Skeletal muscle tissue (tissue), 4 donors: ENCODE results near the gene SND1. TPM values are rescaled to one million over a fixed set of nuclear protein-coding genes. Genes with fewer than 3 reads are reported as not detected.

Experiments used
- H3K27ac ChIP-seq: one replicate; pipeline ENCODE4 v1.7.0; 2013; ENCODE audit warnings: mild to moderate bottlenecking, low read depth, low read length, inconsistent platforms
- H3K27me3 ChIP-seq, 3 donors: one replicate each; pipeline ENCODE4 v1.7.0; 2013; ENCODE audit warnings: low read length in 3 of 3; ENCODE audit not compliant: control insufficient read depth in 3 of 3, insufficient read depth in 3 of 3
- H3K36me3 ChIP-seq, 3 donors: one replicate each; pipeline ENCODE4 v1.7.0; 2013; ENCODE audit warnings: low read length in 3 of 3; ENCODE audit not compliant: control insufficient read depth in 3 of 3, insufficient read depth in 3 of 3
- H3K4me1 ChIP-seq, 3 donors: one replicate each; pipeline ENCODE4 v1.7.0; 2013; ENCODE audit warnings: low read length in 3 of 3, mild to moderate bottlenecking in 3 of 3; ENCODE audit not compliant: control insufficient read depth in 3 of 3, insufficient read depth in 3 of 3
- H3K4me3 ChIP-seq, 3 donors: one replicate each; pipeline ENCODE4 v1.7.0; 2013; ENCODE audit warnings: low read length in 3 of 3
- H3K9ac ChIP-seq, 3 donors: one replicate each; pipeline ENCODE4 v1.7.0; 2013; ENCODE audit warnings: low read length in 3 of 3, mild to moderate bottlenecking in 3 of 3, moderate library complexity in 2 of 3, low read depth in 1 of 3
- H3K9me3 ChIP-seq, 3 donors: one replicate each; pipeline ENCODE4 v1.7.0; 2013; ENCODE audit warnings: low read length in 3 of 3; ENCODE audit not compliant: control insufficient read depth in 3 of 3
- total RNA-seq: library from RNA; depleted of rRNA; stranded (reverse); fragments of >200 nt; gene quantifications from one replicate; pipeline ENCODE4 v1.2.3, GENCODE V29; 2014
- donor health status: Osteomylitis.

Gene SND1
- total RNA-seq, 1 donor from 2014 or later: 104 TPM

DNA sequence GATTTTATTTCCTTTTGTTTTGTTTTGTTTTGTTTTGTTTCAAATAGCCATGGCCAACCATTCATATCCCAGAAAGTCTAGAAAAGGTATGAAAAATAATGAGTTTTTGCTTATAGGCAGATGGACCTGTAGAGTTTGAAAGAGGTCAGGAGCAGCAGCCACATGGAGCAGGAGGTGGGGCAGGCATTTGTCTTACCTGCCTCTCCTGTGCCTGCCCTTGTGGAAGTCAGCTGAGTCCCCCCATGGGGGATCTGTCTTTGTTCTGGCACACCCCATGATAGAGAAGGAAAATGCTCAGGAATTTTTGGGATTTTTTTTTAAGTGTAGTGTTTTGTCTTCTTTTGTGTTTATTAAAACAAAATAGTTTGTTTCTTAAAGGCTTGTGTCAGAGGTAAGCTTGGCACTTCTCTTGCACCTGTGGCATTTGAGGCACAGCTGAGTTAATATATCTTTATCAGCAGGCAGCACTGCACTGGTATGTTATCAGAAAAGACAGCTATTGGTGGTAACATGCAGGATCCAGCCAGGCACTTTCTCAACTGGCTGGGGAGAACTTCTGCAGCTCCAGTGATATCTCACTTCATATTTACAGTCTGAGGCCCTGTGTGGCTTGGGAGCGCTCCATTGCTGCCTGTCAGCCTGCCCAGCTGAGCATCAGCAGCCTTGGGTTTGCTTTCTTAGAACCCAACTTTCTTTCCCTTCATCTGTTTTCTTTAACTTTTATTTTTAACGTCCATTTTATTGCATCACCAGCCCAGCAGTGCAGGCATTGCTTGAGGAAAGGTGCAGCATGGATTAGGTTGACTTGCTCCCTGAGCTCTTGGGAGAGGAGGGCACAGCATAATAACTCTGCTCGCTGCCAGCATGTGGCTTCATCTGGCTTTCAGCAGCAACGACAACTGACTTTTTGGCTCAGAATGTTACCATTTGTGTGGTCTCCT lies 334.9 kb downstream of the SND1 start:
- H3K9me3 ChIP-seq: no peaks in the 10 kb centered on the region
- H3K27me3 ChIP-seq: no peaks in the 10 kb centered on the region
- no peak overlapping the region for H3K9ac ChIP-seq
- H3K27ac ChIP-seq: no peak overlapping the region
- peaks cover 0 to 6% (median 2%) of the 10 kb centered on the region in 3 donors for H3K4me1 ChIP-seq
- H3K4me3 ChIP-seq: no peak overlapping the region
- peaks cover 0 to 9% (median 0%) of the 10 kb centered on the region in 3 donors for H3K36me3 ChIP-seq

DNA sequence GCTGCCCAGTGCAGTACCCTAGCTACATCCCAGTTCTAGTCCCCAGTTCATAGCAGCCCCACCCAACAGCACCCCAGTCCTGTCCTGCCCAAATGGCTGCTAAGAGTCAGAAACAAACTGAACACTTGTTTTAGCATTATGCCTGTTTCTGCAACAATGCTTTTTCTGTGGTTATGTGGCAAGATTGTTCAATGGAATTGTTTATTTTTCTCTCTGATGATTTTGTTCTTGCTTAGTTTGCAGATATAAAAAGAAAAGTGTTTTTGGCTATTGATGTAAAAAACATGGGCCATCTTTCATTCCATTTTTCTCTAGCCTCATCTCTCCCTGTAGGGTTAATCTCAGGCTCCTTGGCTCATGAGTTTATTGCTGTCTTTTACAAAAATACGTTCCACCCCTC lies 336.8 kb downstream of the SND1 start:
- no peak overlapping the region for H3K27ac ChIP-seq
- H3K4me1 ChIP-seq: peaks cover 0 to 6% (median 2%) of the 10 kb centered on the region in 3 donors
- no peak overlapping the region for H3K9ac ChIP-seq
- peaks cover 0 to 9% (median 3%) of the 10 kb centered on the region in 3 donors for H3K36me3 ChIP-seq
- no peak overlapping the region for H3K4me3 ChIP-seq
- H3K27me3 ChIP-seq: no peaks in the 10 kb centered on the region
- no peaks in the 10 kb centered on the region for H3K9me3 ChIP-seq

DNA sequence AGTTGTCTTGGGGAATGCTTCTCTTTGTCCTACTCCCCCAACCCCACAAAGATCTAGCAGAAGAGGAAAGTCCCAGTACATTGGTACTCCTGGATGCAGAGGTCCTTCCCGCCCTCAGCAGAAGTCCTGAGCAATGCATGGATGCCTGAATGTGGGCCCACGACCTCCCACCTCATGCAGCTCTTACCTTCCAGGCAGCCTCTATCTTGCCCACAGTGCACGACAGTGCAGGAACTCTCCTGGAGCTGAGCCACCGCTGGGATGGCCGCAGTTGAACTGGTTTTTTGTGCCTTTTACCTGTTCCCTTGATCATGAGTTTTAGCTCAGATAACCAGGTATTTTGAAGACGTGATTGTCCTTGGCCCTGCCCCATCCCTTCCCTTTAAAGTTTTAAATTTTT lies 341.3 kb downstream of the SND1 start:
- Histone ChIP-seq H3K4me1 (peaks cover 15 to 19% (median 16%) of the 10 kb centered on the region in 3 donors), H3K9ac (no peak overlapping the region), H3K27ac (no peak overlapping the region), H3K4me3 (no peak overlapping the region), H3K36me3 (peaks cover 0 to 9% (median 3%) of the 10 kb centered on the region in 3 donors), H3K9me3 (no peaks in the 10 kb centered on the region), H3K27me3 (no peaks in the 10 kb centered on the region)

DNA sequence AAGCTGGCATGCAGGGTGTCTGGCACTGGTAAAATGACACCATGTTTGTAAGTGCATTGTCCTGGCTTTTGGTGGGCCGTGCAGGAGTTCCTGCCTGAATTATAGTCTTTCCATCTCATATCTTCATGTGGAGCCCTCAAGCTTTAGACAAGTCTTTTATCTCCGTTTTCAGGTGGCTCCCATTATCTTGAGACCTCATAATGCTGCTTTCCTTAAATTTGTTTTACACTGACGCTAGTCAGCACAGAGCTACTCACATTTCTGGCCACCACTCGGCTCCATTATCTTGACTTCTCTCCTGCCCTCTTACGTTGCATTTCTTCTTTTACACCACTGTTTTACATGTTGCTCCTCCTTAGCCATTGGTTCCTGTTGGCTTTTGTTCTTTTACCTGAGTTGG lies 342.0 kb downstream of the SND1 start:
- no peak overlapping the region for H3K27ac ChIP-seq

DNA sequence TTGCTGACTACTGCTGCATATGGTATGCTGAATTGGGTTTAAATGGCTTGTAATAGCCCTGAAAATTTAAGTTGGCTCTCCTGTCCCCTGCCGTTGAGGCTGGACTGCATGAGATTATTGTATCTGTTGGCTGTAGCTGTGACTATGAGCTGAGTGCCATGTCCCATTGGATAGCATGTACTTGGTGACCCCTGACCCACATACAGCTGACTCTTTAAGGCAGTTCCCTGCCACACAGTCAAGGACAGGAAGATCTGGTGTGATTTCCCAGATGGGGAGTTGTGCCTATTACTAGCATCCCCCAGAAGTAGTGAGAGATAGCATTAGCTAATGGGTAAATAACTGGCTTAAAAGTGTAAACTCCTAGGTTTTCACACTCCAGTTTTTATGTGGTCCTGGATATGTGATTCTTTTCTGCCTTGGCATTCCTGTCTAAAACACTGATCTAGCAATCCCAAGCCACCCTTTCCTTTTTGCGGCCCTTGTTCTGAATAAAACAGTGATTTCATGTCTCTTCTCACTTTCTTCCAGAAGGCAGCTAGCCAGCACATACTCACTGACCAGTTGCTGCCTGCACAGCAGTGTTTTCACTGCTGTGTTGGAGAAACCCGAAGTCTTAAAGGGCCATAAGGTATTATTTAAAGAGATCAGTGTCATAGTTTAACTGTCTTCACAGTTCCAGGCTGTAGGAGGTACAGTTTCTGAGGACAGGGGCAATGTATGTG lies 343.3 kb downstream of the SND1 start:
- no peaks in the 10 kb centered on the region for H3K27me3 ChIP-seq
- peak overlapping the region; percentile 57 for H3K27ac ChIP-seq
- H3K4me3 ChIP-seq: no peak overlapping the region
- peaks cover 15 to 23% (median 19%) of the 10 kb centered on the region in 3 donors for H3K4me1 ChIP-seq
- H3K36me3 ChIP-seq: peaks cover 0 to 9% (median 3%) of the 10 kb centered on the region in 3 donors
- no peaks in the 10 kb centered on the region for H3K9me3 ChIP-seq
- H3K9ac ChIP-seq: peak overlapping the region in 2 of 3 donors; percentile 16 to 35

More for the DNA sequence above, 342.0 kb downstream of the SND1 start:
- H3K9me3 ChIP-seq: no peaks in the 10 kb centered on the region
- no peak overlapping the region for H3K9ac ChIP-seq
- no peak overlapping the region for H3K4me3 ChIP-seq
- H3K4me1 ChIP-seq: peaks cover 15 to 23% (median 16%) of the 10 kb centered on the region in 3 donors
- peaks cover 0 to 9% (median 3%) of the 10 kb centered on the region in 3 donors for H3K36me3 ChIP-seq
- no peaks in the 10 kb centered on the region for H3K27me3 ChIP-seq

DNA sequence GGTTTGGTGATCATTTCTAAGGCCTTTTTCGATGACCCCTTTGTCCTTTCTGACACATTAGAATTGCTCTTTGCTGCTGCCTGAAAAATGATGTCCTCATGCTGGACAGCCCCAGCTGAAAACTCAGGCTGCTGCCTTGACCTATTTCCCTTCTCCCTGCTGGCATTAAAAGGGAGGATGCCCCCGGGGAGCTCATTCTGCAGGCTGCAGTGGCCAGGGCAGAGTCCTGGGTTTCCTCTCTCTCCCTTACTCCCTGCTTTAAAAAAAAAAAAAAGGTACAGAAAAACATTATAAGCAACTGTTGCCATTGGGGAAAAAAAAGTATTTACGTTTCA lies 343.9 kb downstream of the SND1 start:
- Histone ChIP-seq H3K4me1 (peaks cover 15 to 23% (median 21%) of the 10 kb centered on the region in 3 donors), H3K36me3 (peaks cover 0 to 4% (median 3%) of the 10 kb centered on the region in 3 donors), H3K9me3 (no peaks in the 10 kb centered on the region), H3K4me3 (no peak overlapping the region), H3K9ac (peak overlapping the region in 2 of 3 donors; percentile 8 to 35), H3K27ac (peak overlapping the region; percentile 57), H3K27me3 (no peaks in the 10 kb centered on the region)

DNA sequence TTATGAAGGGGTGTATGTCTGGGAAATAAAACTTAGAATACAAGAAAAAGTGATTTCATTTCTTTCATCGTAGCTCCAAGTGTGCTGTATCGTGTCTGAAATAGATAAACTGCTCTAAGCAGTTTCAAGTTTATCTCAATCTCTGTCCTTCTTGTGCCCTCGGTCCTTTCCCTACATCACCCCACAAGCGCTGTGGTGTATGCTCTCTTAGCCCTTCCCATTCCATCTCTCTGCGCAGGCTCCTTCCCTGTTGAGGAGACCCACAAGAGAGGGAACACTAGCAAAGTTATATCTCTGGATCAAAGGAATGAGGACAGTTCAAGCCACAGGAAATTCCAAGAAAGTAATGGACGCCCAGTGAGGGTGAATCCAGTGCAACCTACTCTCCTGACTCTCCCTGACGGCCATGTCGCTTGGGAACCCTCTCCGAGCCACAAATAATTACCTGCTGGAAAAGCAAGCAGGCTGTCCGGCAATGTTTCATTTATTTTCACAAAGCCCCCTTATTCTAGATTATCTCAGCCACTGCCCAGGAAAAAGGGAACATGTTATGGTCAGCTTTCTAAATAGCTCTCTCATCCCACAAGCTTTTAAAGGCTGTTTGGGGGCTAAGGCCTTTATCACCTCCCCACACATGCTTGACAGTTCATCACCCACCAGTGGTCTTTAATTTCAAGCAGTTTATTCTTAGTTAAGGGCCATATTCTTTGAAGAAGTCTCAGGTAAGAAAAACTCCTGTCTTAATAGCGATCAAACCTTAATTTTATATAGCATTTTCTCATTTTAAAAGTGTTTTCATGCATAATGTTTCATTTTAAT lies 344.5 kb downstream of the SND1 start:
- Histone ChIP-seq H3K27me3 (no peaks in the 10 kb centered on the region), H3K9ac (peak overlapping the region in 1 of 3 donors; percentile 8), H3K4me1 (peaks cover 15 to 23% (median 22%) of the 10 kb centered on the region in 3 donors), H3K27ac (no peak overlapping the region), H3K36me3 (peaks cover 0 to 3% (median 0%) of the 10 kb centered on the region in 3 donors), H3K9me3 (no peaks in the 10 kb centered on the region), H3K4me3 (no peak overlapping the region)

DNA sequence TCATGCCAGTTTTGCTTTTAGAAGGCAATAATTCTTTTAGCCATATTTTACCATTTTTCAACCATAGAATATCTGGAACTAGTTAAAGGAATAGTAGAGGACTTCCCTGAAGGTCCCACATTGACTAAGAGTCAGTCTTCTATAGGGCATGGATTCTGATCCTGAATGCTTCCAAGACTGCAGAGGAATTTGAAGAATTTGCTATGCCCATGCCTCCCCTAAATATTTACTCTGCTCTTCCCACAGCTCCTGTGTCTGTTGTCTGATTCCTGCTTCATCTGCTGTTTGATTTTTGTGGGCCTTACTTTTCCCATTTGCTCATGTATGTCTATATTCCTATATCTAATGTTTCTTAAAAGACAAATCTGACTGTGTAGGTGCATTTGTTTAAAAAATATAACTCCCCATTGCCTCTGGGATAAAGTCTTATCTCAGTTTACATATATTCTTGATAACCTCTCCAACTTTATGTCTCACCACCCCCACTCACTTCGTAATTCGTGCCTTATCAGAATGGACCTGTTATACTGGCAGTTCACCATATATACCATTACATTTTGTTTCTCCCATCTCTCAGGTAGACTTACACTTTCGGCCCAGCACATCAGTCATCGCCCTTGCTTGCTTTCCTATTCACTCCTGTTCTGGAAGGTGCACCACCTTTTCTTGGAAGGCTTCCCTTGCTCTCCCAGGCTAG lies 345.4 kb downstream of the SND1 start:
- Histone ChIP-seq H3K36me3 (peaks cover 0 to 3% (median 0%) of the 10 kb centered on the region in 3 donors), H3K27ac (no peak overlapping the region), H3K9ac (no peak overlapping the region), H3K27me3 (no peaks in the 10 kb centered on the region), H3K4me3 (no peak overlapping the region), H3K9me3 (no peaks in the 10 kb centered on the region), H3K4me1 (peaks cover 15 to 23% (median 22%) of the 10 kb centered on the region in 3 donors)

DNA sequence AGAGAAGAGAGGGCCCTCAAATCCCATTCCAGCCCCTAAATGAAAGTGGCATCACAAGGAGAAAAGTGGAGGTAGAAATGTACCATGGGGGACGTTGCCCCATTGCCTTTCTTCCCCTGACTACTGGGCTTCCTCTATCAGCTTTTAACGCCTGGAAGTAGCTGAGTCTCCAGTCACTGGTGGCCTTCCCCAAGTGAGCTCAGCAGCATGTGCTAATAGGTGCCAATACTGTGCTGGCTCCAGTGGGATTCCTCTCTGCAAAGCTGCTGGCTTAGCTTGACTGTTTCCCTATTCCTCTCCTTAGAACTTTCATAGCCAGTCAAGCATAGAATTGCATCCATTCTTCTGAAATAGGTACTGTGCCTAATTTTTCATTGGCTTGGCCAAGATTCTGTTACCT lies 346.7 kb downstream of the SND1 start:
- Histone ChIP-seq H3K4me1 (peaks cover 15 to 23% (median 22%) of the 10 kb centered on the region in 3 donors), H3K4me3 (no peak overlapping the region), H3K27ac (no peak overlapping the region), H3K9ac (no peak overlapping the region), H3K9me3 (no peaks in the 10 kb centered on the region), H3K36me3 (no peaks in the 10 kb centered on the region), H3K27me3 (no peaks in the 10 kb centered on the region)
